K562 (cell line): ENCODE measurements around the gene CDH16. TPM values are rescaled to one million over a fixed set of nuclear protein-coding genes. Genes with fewer than 3 reads are reported as not detected.

Experiments
- ATAC-seq: fragments of 200-7000 bp; cut with Tn5 transposase; 3 replicates; pipeline ENCODE4 v1.9.1; 2020; ENCODE audit warnings: moderate library complexity
- BruUV-seq: library from RNA; stranded (reverse); fragments of 400-500 nt; replicated peaks from 2 replicates; lab custom pipeline; 2021; lab: Mats Ljungman, UMichigan
- CTCF ChIA-PET: fragments of 300-600 bp; formaldehyde crosslinking; extraction: SDS; loops from one replicate; lab custom pipeline; 2021; ENCODE audit warnings: low intra/inter-chr PET ratio; lab: Yijun Ruan, JAX
- POLR2A ChIA-PET: fragments of 300-600, 350-650 bp; sonication (Branson Sonifier 250); formaldehyde crosslinking; extraction: SDS; loops from one replicate; lab custom pipeline; 2021; ENCODE audit warnings: antibody characterized with exemption, inconsistent platforms; lab: Yijun Ruan, JAX
- DNase-seq, 4 experiments: peaks; one replicate each; pipeline versions ENCODE4 v3.0.0 to v3.0.0-alpha.2; 2011 to 2018; ENCODE audit warnings: low spot score in 3 of 4, mixed read lengths in 3 of 4; ENCODE audit errors: extremely low read depth in 1 of 4
- FAIRE-seq: peaks from 2 replicates; lab custom pipeline; 2011; peaks lifted over from hg19 to GRCh38; lab: Jason Lieb, UNC
- H2AFZ ChIP-seq: 2 replicates; pipeline ENCODE4 v1.6.0; 2011; ENCODE audit warnings: low read depth, low read length, control low read depth, inconsistent platforms
- H3K27ac ChIP-seq: fragments of 200-600 bp; 3 replicates; pipeline ENCODE4 v1.8.0; 2011; ENCODE audit warnings: low read depth, mild to moderate bottlenecking, control low read depth, inconsistent platforms, low read length, moderate library complexity, mixed read lengths; ENCODE audit errors: extremely low read depth
- H3K27me3 ChIP-seq, 2 experiments: fragments of 300-600 bp in 1 of 2; 2 replicates in 1 of 2; 3 replicates in 1 of 2; pipeline versions ENCODE4 v1.6.0 to v1.8.0; 2011; ENCODE audit warnings: inconsistent platforms in 2 of 2, low read length in 2 of 2, mild to moderate bottlenecking in 1 of 2, mixed read lengths in 1 of 2, moderate library complexity in 1 of 2; ENCODE audit not compliant: control insufficient read depth in 2 of 2, insufficient read depth in 2 of 2
- H3K36me3 ChIP-seq: fragments of 300-600 bp; 3 replicates; pipeline ENCODE4 v1.8.0; 2011; ENCODE audit warnings: mild to moderate bottlenecking, low read length, inconsistent platforms; ENCODE audit not compliant: control insufficient read depth, insufficient read depth
- H3K4me1 ChIP-seq, 2 experiments: fragments of 200-600 bp in 1 of 2; replicated peaks in 1 of 2; 2 replicates in 1 of 2; 3 replicates in 1 of 2; pipeline versions ENCODE4 v1.5.1 to v1.8.0; 2011; ENCODE audit warnings: inconsistent platforms in 2 of 2, low read length in 2 of 2, mild to moderate bottlenecking in 1 of 2, mixed read lengths in 1 of 2, moderate library complexity in 1 of 2; ENCODE audit not compliant: control insufficient read depth in 2 of 2, insufficient read depth in 2 of 2
- H3K4me2 ChIP-seq: 2 replicates; pipeline ENCODE4 v1.6.1; 2011; ENCODE audit warnings: low read length, control low read depth, inconsistent platforms, mixed read lengths; ENCODE audit not compliant: insufficient read depth
- H3K4me3 ChIP-seq: fragments of 200-600 bp; sonication (generic), shearing (Covaris generic); 2 replicates; pipeline ENCODE4 v1.5.1; 2016; ENCODE audit warnings: control low read depth, inconsistent platforms
- H3K79me2 ChIP-seq: fragments of 200-600 bp; 3 replicates; pipeline ENCODE4 v1.8.0; 2011; ENCODE audit warnings: low read length, inconsistent platforms; ENCODE audit not compliant: control insufficient read depth, insufficient read depth
- H3K9ac ChIP-seq, 2 experiments: 2 replicates each; pipeline versions ENCODE4 v1.6.0 to v1.6.1; 2011; ENCODE audit warnings: low read depth in 2 of 2, low read length in 2 of 2, control low read depth in 1 of 2, inconsistent platforms in 1 of 2, mild to moderate bottlenecking in 1 of 2, mixed read lengths in 1 of 2; ENCODE audit not compliant: insufficient read depth in 1 of 2
- H3K9me1 ChIP-seq: one replicate; pipeline ENCODE4 v1.6.0; 2011; ENCODE audit warnings: inconsistent platforms, mild to moderate bottlenecking, low read length, moderate library complexity; ENCODE audit not compliant: control insufficient read depth, insufficient read depth
- H3K9me3 ChIP-seq: replicated peaks from 2 replicates; pipeline ENCODE4 v1.5.1; 2011; ENCODE audit warnings: low read depth, low read length, inconsistent platforms; ENCODE audit not compliant: control insufficient read depth, insufficient read depth
- H4K20me1 ChIP-seq: replicated peaks from 2 replicates; pipeline ENCODE4 v1.6.1; 2011; ENCODE audit warnings: low read length, inconsistent platforms, mixed read lengths; ENCODE audit not compliant: control insufficient read depth, insufficient read depth
- CEBPB ChIP-seq: fragments of 450-650 bp; IDR thresholded peaks from 2 replicates; pipeline ENCODE4 v1.6.1; 2016; ENCODE audit warnings: missing genetic modification characterization, missing compliant biosample characterization
- CEBPG ChIP-seq, 3 experiments: fragments of 200-800 bp in 1 of 3; sonication (Bioruptor generic) in 1 of 3; sonication (generic) in 1 of 3; formaldehyde crosslinking in 1 of 3; IDR thresholded peaks in 2 of 3; conservative IDR thresholded peaks in 1 of 3; 2 replicates each; pipeline versions ENCODE4 v1.6.1 to v1.8.0; 2016 to 2022; ENCODE audit warnings: missing compliant biosample characterization in 2 of 3, missing genetic modification characterization in 2 of 3, mild to moderate bottlenecking in 1 of 3, missing genetic modification reagents in 1 of 3
- CGGBP1 ChIP-seq: fragments of 250-450 bp; sonication (Bioruptor Pico); IDR thresholded peaks from 2 replicates; pipeline ENCODE4 v1.9.0; 2021; ENCODE audit warnings: mild to moderate bottlenecking
- GTF2E2 ChIP-seq: fragments of 200-800 bp; sonication (Bioruptor generic); IDR thresholded peaks from 2 replicates; pipeline ENCODE4 v1.6.1; 2016; ENCODE audit warnings: missing genetic modification characterization, missing compliant biosample characterization
- JUN ChIP-seq, 2 experiments: sonication (generic) in 1 of 2; formaldehyde crosslinking in 1 of 2; IDR thresholded peaks; 2 replicates each; pipeline versions ENCODE4 v1.6.1 to v1.8.0; 2012 to 2022; ENCODE audit warnings: borderline replicate concordance in 2 of 2, mild to moderate bottlenecking in 2 of 2, improper control_type of control experiment in 1 of 2, low read depth in 1 of 2, low read length in 1 of 2, missing genetic modification reagents in 1 of 2
- MAX ChIP-seq: sonication (generic); formaldehyde crosslinking; IDR thresholded peaks from 2 replicates; pipeline ENCODE4 v1.9.0; 2022; ENCODE audit warnings: mild to moderate bottlenecking, missing genetic modification reagents
- MCM7 ChIP-seq, 2 experiments: fragments of 450-650 bp; IDR thresholded peaks; 2 replicates each; pipeline ENCODE4 v1.6.1; 2016 to 2018
- PTBP1 ChIP-seq: fragments of 200-400 bp; formaldehyde crosslinking; IDR thresholded peaks from 2 replicates; pipeline ENCODE4 v1.6.1; 2017; ENCODE audit warnings: low read depth, low read length
- TRIM25 ChIP-seq: fragments of 450-650 bp; IDR thresholded peaks from 2 replicates; pipeline ENCODE4 v1.7.0; 2016; ENCODE audit warnings: borderline replicate concordance
- YBX1 ChIP-seq: fragments of 450-650 bp; IDR thresholded peaks from 2 replicates; pipeline ENCODE4 v1.7.1; 2016; ENCODE audit warnings: mild to moderate bottlenecking
- ZNF395 ChIP-seq: fragments of 200-800 bp; sonication (Bioruptor generic); IDR thresholded peaks from 2 replicates; pipeline ENCODE4 v1.6.1; 2017; ENCODE audit warnings: missing genetic modification characterization, missing compliant biosample characterization
- WGBS: fragments of 100-300 bp; shearing (Covaris generic); methylation state at CpG from one replicate; pipeline ENCODE4 v1.1.6; 2016; ENCODE audit warnings: low coverage, mixed read lengths; ENCODE audit not compliant: insufficient coverage; ENCODE audit errors: missing lambda C conversion rate; 5-methylcytosine and 5-hydroxymethylcytosine counted together
- in situ Hi-C: fragments of 300-500 bp; cut with MboI; formaldehyde crosslinking; loops from 4 replicates; pipeline ENCODE4 v1.15.0; 2018; ENCODE audit warnings: inconsistent platforms, mixed read lengths
- intact Hi-C: fragments of 100-400 bp; cut with micrococcal nuclease; formaldehyde crosslinking; loops from 2 replicates; pipeline ENCODE4 v1.14.2; 2022
- polyA plus RNA-seq, 8 experiments: library from polyadenylated mRNA; depleted of rRNA in 4 of 8; stranded (reverse) in 5 of 8; unstranded in 3 of 8; fragments of >200 nt; fragmentation: Nextera tagmentation in 2 of 8; fragmentation: Illumina TruSeq in 1 of 8; extraction: Ambion mirVana in 2 of 8; extraction: Trizol in 1 of 8; gene quantifications; 2 replicates each; pipeline versions ENCODE4 v1.2.1 to v1.2.3, GENCODE V29; 2011 to 2014; ENCODE audit warnings: inconsistent platforms in 1 of 8, missing spikeins in 1 of 8
- total RNA-seq, 7 experiments: library from RNA; depleted of rRNA in 6 of 7; stranded (reverse); fragments of >200 nt in 6 of 7; fragmentation: Illumina TruSeq in 2 of 7; extraction: Trizol in 2 of 7; gene quantifications; 2 replicates each; pipeline versions ENCODE4 v1.2.1 to v1.2.3, GENCODE V29; 2011 to 2021; ENCODE audit warnings: low replicate concordance in 1 of 7

Gene CDH16
- total and polyA plus RNA-seq, 9 of the 15 experiments (the other 6 are each of a cell fraction or from before 2014, with no cell fraction given) = not detected

- TF ChIP-seq ZNF395 (CRISPR knock-in tag) (peak; percentile 68), CEBPG (CRISPR knock-in tag; IDR thresholded peaks at IDR 0.05) (no peak), CEBPG (tag; conservative IDR thresholded peaks at IDR 0.05 in 1 of 2, IDR thresholded peaks at IDR 0.05 in 1 of 2) (no peak), CGGBP1 (CRISPR knock-in tag) (no peak)
Observed at GRCh38 chr16:66872943-66873684, 45.6 kb downstream of the CDH16 start (continued).

- in situ Hi-C loops = no loop called here
- Histone ChIP-seq H3K27me3 (no peaks in the 10 kb centered on the region), H3K9me3 (no peaks in the 10 kb centered on the region), H3K4me3 (peak overlapping the region; percentile 20)
- no peak for TF ChIP-seq YBX1
- no peak for TF ChIP-seq MCM7 (IDR thresholded peaks at IDR 0.05)
- 0 out of 2 replicates have a peak, but pooled peaks have one; percentile 29 for TF ChIP-seq TRIM25
- peak; percentile 88 for TF ChIP-seq CEBPB (tag)
- TF ChIP-seq CEBPG (CRISPR knock-in tag; IDR thresholded peaks at IDR 0.05) = peak; percentile 45; the same call in 1 of the 2 replicates
- TF ChIP-seq CEBPG (tag; conservative IDR thresholded peaks at IDR 0.05 in 1 of 2, IDR thresholded peaks at IDR 0.05 in 1 of 2) = peak in 1 of 2 experiments; percentile 70; a peak in 2 of 4 replicates
- no peak for TF ChIP-seq MAX (CRISPR knock-in tag)
- TF ChIP-seq PTBP1 = no peak
- 0 out of 2 replicates have a peak, but pooled peaks have one; percentile 41 for TF ChIP-seq GTF2E2 (tag)
- no peak for TF ChIP-seq JUN (IDR thresholded peaks at IDR 0.05; ENCODE audit: borderline replicate concordance, low read depth, low read length)
- no peak for TF ChIP-seq JUN (CRISPR knock-in tag; IDR thresholded peaks at IDR 0.05; ENCODE audit: borderline replicate concordance)
- TF ChIP-seq, all 486 proteins: peak for 4
- Histone ChIP-seq H3K4me1 (peaks cover 5 to 16% of the 10 kb centered on the region in 2 experiments; a peak in 3 of 5 replicates), H2AFZ (peak overlapping the region; percentile 92), H3K9ac (peak overlapping the region; percentile 66 to 88; a peak in 3 of 4 replicates), H3K27ac (peak overlapping the region; percentile 68; the same call in 1 of the 3 replicates), H3K36me3 (no peaks in the 10 kb centered on the region), H3K79me2 (no peaks in the 10 kb centered on the region), H3K9me1 (peaks cover 2% of the 10 kb centered on the region), H4K20me1 (no peaks in the 10 kb centered on the region), H3K4me2 (peak overlapping the region; percentile 84)
- no peak for ATAC-seq
- CTCF ChIA-PET = no interaction called here
- 39% methylated on average over 4 of the region's 4 CpGs for WGBS
- POLR2A ChIA-PET = interaction anchor here (0.6 to 1.2 kb wide), 7 partner anchors 9 to 466 kb away, joined by 3 to 4 read pairs (median 3); no protein-coding TSS in a partner anchor
- no peak for DNase-seq
- FAIRE-seq = no peak
- intact Hi-C loops = loop anchor here (2.0 kb wide), 1 partner anchor 212 kb away; no protein-coding TSS in a partner anchor
- no TSS peak for BruUV-seq
Observed at GRCh38 chr16:66872559-66872942, 46.1 kb downstream of the CDH16 start.
